GM23338 (cell line): ENCODE results near the gene ZNF335. TPM values are rescaled to one million over a fixed set of nuclear protein-coding genes. Genes with fewer than 3 reads are reported as not detected.

Source experiments
- ATAC-seq: fragments of 200-7000 bp; cut with Tn5 transposase; 3 replicates; pipeline ENCODE4 v1.9.1; 2020
- DNase-seq: peaks from one replicate; pipeline ENCODE4 v3.0.0-alpha.2; 2015; ENCODE audit warnings: low spot score
- H2AFZ ChIP-seq: fragments of 200-600 bp; sonication (generic); 2 replicates; pipeline ENCODE4 v1.8.0; 2016; ENCODE audit warnings: antibody characterized with exemption, mild to moderate bottlenecking, moderate library complexity
- H3F3A ChIP-seq: fragments of 200-600 bp; sonication (generic); replicated peaks from 2 replicates; pipeline ENCODE4 v1.8.0; 2017; ENCODE audit warnings: antibody characterized with exemption, mixed run types, low read depth
- H3K27ac ChIP-seq: fragments of 200-600 bp; sonication (generic); 2 replicates; pipeline ENCODE4 v1.6.1; 2016; ENCODE audit warnings: low read depth
- H3K27me3 ChIP-seq: fragments of 200-600 bp; sonication (generic); 2 replicates; pipeline ENCODE4 v1.8.0; 2016; ENCODE audit warnings: mild to moderate bottlenecking, mixed run types, moderate library complexity; ENCODE audit not compliant: insufficient read depth
- H3K36me3 ChIP-seq: fragments of 200-600 bp; sonication (generic); 2 replicates; pipeline ENCODE4 v1.8.0; 2016; ENCODE audit warnings: mild to moderate bottlenecking; ENCODE audit not compliant: insufficient read depth
- H3K4me1 ChIP-seq: fragments of 200-600 bp; sonication (generic); 2 replicates; pipeline ENCODE4 v1.8.0; 2016; ENCODE audit warnings: mild to moderate bottlenecking, moderate library complexity; ENCODE audit not compliant: insufficient read depth
- H3K4me2 ChIP-seq: fragments of 200-600 bp; sonication (generic); 2 replicates; pipeline ENCODE4 v1.7.1; 2017; ENCODE audit warnings: mixed run types
- H3K4me3 ChIP-seq: fragments of 200-600 bp; sonication (generic); 2 replicates; pipeline ENCODE4 v1.6.1; 2016; ENCODE audit warnings: mixed run types
- H3K79me2 ChIP-seq: fragments of 200-600 bp; sonication (generic); replicated peaks from 2 replicates; pipeline ENCODE4 v1.8.0; 2017; ENCODE audit warnings: mild to moderate bottlenecking; ENCODE audit not compliant: insufficient read depth
- H3K9me2 ChIP-seq: fragments of 200-600 bp; sonication (generic); 2 replicates; pipeline ENCODE4 v1.8.0; 2017; ENCODE audit not compliant: insufficient read depth
- H4K20me1 ChIP-seq: fragments of 200-600 bp; sonication (generic); replicated peaks from 2 replicates; pipeline ENCODE4 v1.8.0; 2017; ENCODE audit warnings: mild to moderate bottlenecking; ENCODE audit not compliant: insufficient read depth
- H3K27ac Mint-ChIP-seq: 2 replicates; pipeline ENCODE4 v1.8.0; 2020; ENCODE audit warnings: inconsistent platforms, mild to moderate bottlenecking, moderate library complexity, mixed read lengths
- H3K27me3 Mint-ChIP-seq: 3 replicates; pipeline ENCODE4 v1.8.0; 2022; ENCODE audit warnings: low read depth, mild to moderate bottlenecking, moderate library complexity, mixed read lengths, inconsistent platforms; ENCODE audit not compliant: insufficient read depth, poor library complexity
- H3K36me3 Mint-ChIP-seq: 3 replicates; pipeline ENCODE4 v1.8.0; 2021; ENCODE audit warnings: low read depth, mild to moderate bottlenecking, inconsistent platforms, moderate library complexity, mixed read lengths
- H3K4me1 Mint-ChIP-seq: 3 replicates; pipeline ENCODE4 v1.8.0; 2020; ENCODE audit warnings: mild to moderate bottlenecking, inconsistent platforms, mixed read lengths
- H3K4me3 Mint-ChIP-seq: 3 replicates; pipeline ENCODE4 v1.8.0; 2021; ENCODE audit warnings: moderate library complexity, mild to moderate bottlenecking, inconsistent platforms, mixed read lengths
- H3K9me3 Mint-ChIP-seq: 3 replicates; pipeline ENCODE4 v1.8.0; 2020; ENCODE audit warnings: moderate library complexity, mild to moderate bottlenecking, inconsistent platforms, mixed read lengths
- CREB1 ChIP-seq: fragments of 250-450 bp; sonication (Bioruptor Pico); IDR thresholded peaks from 2 replicates; pipeline ENCODE4 v1.5.0; 2020; ENCODE audit warnings: low read depth, mild to moderate bottlenecking, moderate library complexity
- CTCF ChIP-seq, 2 experiments: fragments of 200-600 bp in 1 of 2; sonication (generic) in 1 of 2; conservative IDR thresholded peaks; 2 replicates each; pipeline versions ENCODE4 v1.5.1 to v1.6.1; 2016 to 2017; ENCODE audit warnings: antibody characterized with exemption in 2 of 2, low read depth in 2 of 2, mild to moderate bottlenecking in 2 of 2, moderate library complexity in 1 of 2
- ETS1 ChIP-seq: IDR thresholded peaks from 2 replicates; pipeline ENCODE4 v1.6.1; 2016; ENCODE audit warnings: antibody characterized with exemption
- EZH2 ChIP-seq: fragments of 200-600 bp; sonication (generic); IDR thresholded peaks from one replicate; pipeline ENCODE4 v1.8.0; 2017; ENCODE audit warnings: antibody characterized with exemption, mild to moderate bottlenecking, low read depth; ENCODE audit not compliant: unreplicated experiment
- EZH2phosphoT487 ChIP-seq: fragments of 200-600 bp; sonication (generic); IDR thresholded peaks from one replicate; pipeline ENCODE4 v1.8.1; 2018; ENCODE audit warnings: antibody characterized with exemption; ENCODE audit not compliant: unreplicated experiment
- JUNB ChIP-seq: IDR thresholded peaks from one replicate; pipeline ENCODE4 v1.6.1; 2016; ENCODE audit warnings: antibody characterized with exemption; ENCODE audit not compliant: unreplicated experiment
- NANOG ChIP-seq: IDR thresholded peaks from 2 replicates; pipeline ENCODE4 v1.6.1; 2016; ENCODE audit warnings: antibody characterized with exemption, borderline replicate concordance
- POLR2AphosphoS5 ChIP-seq: IDR thresholded peaks from 2 replicates; pipeline ENCODE4 v1.6.1; 2016; ENCODE audit warnings: antibody characterized with exemption, low read depth
- REST ChIP-seq: IDR thresholded peaks from one replicate; pipeline ENCODE4 v1.6.1; 2018; ENCODE audit warnings: antibody characterized with exemption; ENCODE audit not compliant: unreplicated experiment
- STAT1 ChIP-seq: IDR thresholded peaks from one replicate; pipeline ENCODE4 v1.6.1; 2016; ENCODE audit warnings: antibody characterized with exemption; ENCODE audit not compliant: unreplicated experiment
- ZNF114 ChIP-seq: fragments of 250-450 bp; sonication (Bioruptor Pico); IDR thresholded peaks from 2 replicates; pipeline ENCODE4 v1.5.0; 2020; ENCODE audit warnings: mild to moderate bottlenecking, moderate library complexity
- ZNF331 ChIP-seq: fragments of 250-450 bp; sonication (Bioruptor Pico); IDR thresholded peaks from 2 replicates; pipeline ENCODE4 v1.5.0; 2020; ENCODE audit warnings: low read depth, mild to moderate bottlenecking, moderate library complexity
- ZNF462 ChIP-seq: fragments of 250-450 bp; sonication (Bioruptor Pico); IDR thresholded peaks from 2 replicates; pipeline ENCODE4 v1.5.0; 2020; ENCODE audit warnings: mild to moderate bottlenecking, moderate library complexity
- polyA plus RNA-seq: library from polyadenylated mRNA; unstranded; fragments of >200 nt; fragmentation: Nextera tagmentation; extraction: Ambion mirVana; gene quantifications from 2 replicates; pipeline ENCODE4 v1.2.1, GENCODE V29; 2016
- total RNA-seq: library from RNA; depleted of rRNA; stranded (reverse); fragments of >200 nt; shearing (Covaris generic); gene quantifications from 2 replicates; pipeline ENCODE4 v1.2.3, GENCODE V29; 2014

ZNF335 gene
- total and polyA plus RNA-seq, 2 experiments from 2014 or later, result 7.4 to 24.2 TPM

GRCh38 chr20:45946149-45946970 lies 25.6 kb downstream of the ZNF335 start:
- Histone ChIP-seq H3K79me2 (no peaks in the 10 kb centered on the region), H3K4me2 (no peak overlapping the region), H2AFZ (no peak overlapping the region), H4K20me1 (no peaks in the 10 kb centered on the region; the same call in 1 of the 2 replicates), H3F3A (peaks cover 4% of the 10 kb centered on the region; the same call in 1 of the 2 replicates), H3K27ac (no peak overlapping the region), H3K36me3 (peaks cover 19% of the 10 kb centered on the region; the same call in 1 of the 2 replicates), H3K4me3 (no peak overlapping the region), H3K4me1 (no peaks in the 10 kb centered on the region; the same call in 1 of the 2 replicates), H3K9me2 (no peaks in the 10 kb centered on the region), H3K27me3 (no peaks in the 10 kb centered on the region)
- H3K36me3 Mint-ChIP-seq, result peaks cover 52% of the 10 kb centered on the region
- H3K9me3 Mint-ChIP-seq, result no peaks in the 10 kb centered on the region
- no peak overlapping the region for H3K4me3 Mint-ChIP-seq
- no peak for TF ChIP-seq EZH2
- no peak for TF ChIP-seq POLR2AphosphoS5
- TF ChIP-seq NANOG, result no peak
- no peak for TF ChIP-seq ZNF331 (CRISPR knock-in tag)
- TF ChIP-seq ZNF462 (CRISPR knock-in tag), result no peak
- no peak for TF ChIP-seq ETS1
- TF ChIP-seq EZH2phosphoT487, result no peak
- no peak for TF ChIP-seq CREB1
- no peak for TF ChIP-seq JUNB
- TF ChIP-seq ZNF114 (CRISPR knock-in tag), result no peak
- no peak for TF ChIP-seq STAT1
- TF ChIP-seq REST, result no peak
- TF ChIP-seq CTCF (conservative IDR thresholded peaks at IDR 0.05; ENCODE audit: low read depth in 2 of 2), result no peak
- ATAC-seq (no peak), DNase-seq (no peak)
- no peak overlapping the region for H3K27ac Mint-ChIP-seq
- H3K4me1 Mint-ChIP-seq, result no peaks in the 10 kb centered on the region
- peaks cover 7% of the 10 kb centered on the region for H3K27me3 Mint-ChIP-seq
